ENCODE data around the gene PSD4. TPM values are rescaled to one million over a fixed set of nuclear protein-coding genes. Genes with fewer than 3 reads are reported as not detected.
"Not testable (repeated sequence)": the region's sequence is repeated elsewhere in the genome, so short reads cannot be mapped to it uniquely, and the experiment has no call there.

Gene PSD4
- total and polyA plus RNA-seq, 12 donors = 19.2 to 164 (median 70.5) TPM

GRCh38 chr2:113235347-113236226, 61.8 kb downstream of the PSD4 start:
- peak in 1 of 2 donors; percentile 70 for TF ChIP-seq POLR2A (IDR thresholded peaks at IDR 0.05)
- H3K27me3 ChIP-seq; H3K9me3 ChIP-seq (replicated peaks in 1 of 3); intact Hi-C loops (cut with DNase I); H3K36me3 ChIP-seq (replicated peaks in 1 of 2): not testable (repeated sequence)
- H3K27ac ChIP-seq = peak overlapping the region in 3 of 5 donors; percentile 61 to 79 (median 62)
- peak in 6 of 7 donors; percentile 35 to 90 (median 67) for DNase-seq
- H3K4me1 ChIP-seq (replicated peaks in 1 of 2) = peaks cover 39 to 44% of the 10 kb centered on the region in 2 donors
- WGBS, 4 donors = 51 to 94% (median 80%) methylated on average over 23 to 73 of the region's 74 CpGs
- peak overlapping the region in 2 of 4 donors; percentile 11 to 13 for H3K4me3 ChIP-seq

DNA sequence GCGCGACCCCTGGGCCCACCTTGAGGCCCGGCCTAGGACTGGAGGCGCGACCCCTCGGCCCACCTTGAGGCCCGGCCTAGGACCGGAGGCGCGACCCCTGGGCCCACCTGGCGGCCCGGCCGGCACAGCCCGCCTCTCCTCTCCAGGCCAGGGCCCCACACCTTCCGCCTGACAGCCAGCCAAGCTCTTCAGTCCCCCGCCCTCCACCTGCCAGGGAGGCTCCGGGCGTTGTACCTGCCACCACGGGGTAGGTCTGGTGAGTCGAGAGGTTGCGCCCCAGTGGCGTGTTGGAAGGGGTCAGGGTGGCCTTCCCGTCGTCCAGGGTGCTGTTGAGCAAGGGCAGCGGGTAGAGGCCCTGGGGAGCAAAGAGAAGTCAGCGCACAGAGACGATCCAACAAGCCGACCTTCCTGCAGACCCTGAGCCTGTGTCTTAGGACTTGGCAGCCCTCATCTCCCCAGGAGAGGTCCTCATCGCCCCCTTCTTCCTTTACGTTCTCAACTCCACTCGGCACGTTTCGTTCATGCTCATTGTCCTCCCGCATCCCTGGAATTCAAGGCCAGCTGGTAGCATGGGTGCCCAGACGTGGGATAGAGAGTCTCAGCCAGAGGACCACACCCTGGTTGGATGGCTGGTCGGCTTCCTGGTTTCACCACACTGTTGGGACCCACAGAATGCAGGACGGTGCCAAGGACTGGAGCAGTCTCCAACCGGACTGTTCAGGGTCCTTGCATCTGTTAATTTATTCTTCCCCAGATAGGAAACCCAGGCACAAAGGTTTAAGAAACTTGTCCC, 62.8 kb downstream of the PSD4 start:
- TF ChIP-seq CTCF (IDR thresholded peaks at IDR 0.05) = no peak
- no peak for TF ChIP-seq POLR2A (IDR thresholded peaks at IDR 0.05)
- Histone ChIP-seq H3K27ac (peak overlapping the region in 3 of 5 donors; percentile 61 to 79 (median 62)), H3K4me1 (replicated peaks in 1 of 2) (peaks cover 38 to 44% of the 10 kb centered on the region in 2 donors), H3K36me3 (replicated peaks in 1 of 2) (no peaks in the 10 kb centered on the region), H3K4me3 (peak overlapping the region in 2 of 4 donors; percentile 13 to 27), H3K9me3 (replicated peaks in 1 of 3) (no peaks in the 10 kb centered on the region), H3K27me3 (no peaks in the 10 kb centered on the region)
- peak in 1 of 7 donors; percentile 47 for DNase-seq
- WGBS, 4 donors = 62 to 92% (median 71%) methylated on average over 18 to 38 of the region's 38 CpGs
- intact Hi-C loops (cut with DNase I) = no loop called here

DNA sequence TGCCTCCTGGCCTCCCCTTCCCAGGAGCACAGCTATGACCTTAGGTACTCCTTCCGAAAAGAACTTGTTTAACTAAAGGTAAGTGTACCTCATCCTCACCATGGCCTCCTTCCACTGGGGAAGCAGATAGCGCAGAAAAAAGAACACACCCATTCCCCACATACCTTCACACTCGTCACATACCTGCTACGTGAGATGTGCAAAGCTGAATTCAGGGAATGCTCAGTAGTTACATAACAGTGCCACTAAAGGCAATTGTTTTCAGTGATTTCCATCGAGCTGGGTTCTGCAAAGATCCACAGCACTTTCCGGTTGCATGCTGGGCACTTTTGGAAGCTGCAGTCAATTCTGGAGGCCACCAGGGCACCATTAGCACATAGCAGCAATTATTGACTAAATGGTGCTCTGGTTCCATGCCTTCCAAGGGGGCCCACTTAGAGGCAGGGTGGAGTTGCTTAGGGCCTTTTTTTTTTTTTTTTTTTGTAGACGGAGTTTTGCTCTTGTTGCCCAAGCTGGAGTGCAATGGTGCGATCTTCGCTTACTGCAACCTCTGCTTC, 63.9 kb downstream of the PSD4 start:
- Histone ChIP-seq H3K9me3 (replicated peaks in 1 of 3) (no peaks in the 10 kb centered on the region), H3K4me1 (replicated peaks in 1 of 2) (peaks cover 33 to 38% of the 10 kb centered on the region in 2 donors), H3K36me3 (replicated peaks in 1 of 2) (no peaks in the 10 kb centered on the region), H3K4me3 (no peak overlapping the region), H3K27ac (peak overlapping the region in 1 of 5 donors; percentile 79), H3K27me3 (no peaks in the 10 kb centered on the region)
- intact Hi-C loops (cut with DNase I) = no loop called here
- no peak for DNase-seq
- 70 to 94% (median 87%) methylated on average over 9 of the region's 9 CpGs for WGBS, 4 donors
- TF ChIP-seq CTCF (IDR thresholded peaks at IDR 0.05) (no peak), POLR2A (IDR thresholded peaks at IDR 0.05) (no peak)

GRCh38 chr2:113238871-113239839, 65.4 kb downstream of the PSD4 start:
- no peak for DNase-seq
- Histone ChIP-seq H3K4me3 (no peak overlapping the region), H3K36me3 (replicated peaks in 1 of 2) (no peaks in the 10 kb centered on the region), H3K27me3 (no peaks in the 10 kb centered on the region), H3K27ac (peak overlapping the region; percentile 88 to 97 (median 92)), H3K4me1 (replicated peaks in 1 of 2) (peaks cover 28 to 34% of the 10 kb centered on the region in 2 donors), H3K9me3 (replicated peaks in 1 of 3) (no peaks in the 10 kb centered on the region)
- 75 to 89% (median 88%) methylated on average over 9 of the region's 9 CpGs for WGBS, 4 donors
- intact Hi-C loops (cut with DNase I) = no loop called here
- no peak for TF ChIP-seq CTCF (IDR thresholded peaks at IDR 0.05)
- TF ChIP-seq POLR2A (IDR thresholded peaks at IDR 0.05) = no peak

Measured in adrenal gland (tissue), 12 donors.